Endothelial cell of umbilical vein (primary cell): Measurements from ENCODE around the gene UAP1L1. TPM values are rescaled to one million over a fixed set of nuclear protein-coding genes. Genes with fewer than 3 reads are reported as not detected.

Source experiments
- BruUV-seq: library from RNA; stranded (reverse); fragments of 400-500 nt; replicated peaks from 2 replicates; lab custom pipeline; 2021; lab: Mats Ljungman, UMichigan
- CTCF ChIA-PET: fragments of 300-600, 350-600 bp; sonication (Branson Sonifier 250); formaldehyde crosslinking; loops from one replicate; lab custom pipeline; 2021; ENCODE audit warnings: antibody characterized with exemption, inconsistent platforms; lab: Charles Lee
- POLR2A ChIA-PET: fragments of 300-600, 350-600 bp; sonication (Branson Sonifier 250); formaldehyde crosslinking; loops from one replicate; lab custom pipeline; 2021; ENCODE audit warnings: antibody characterized with exemption, inconsistent platforms; lab: Charles Lee
- DNase-seq: peaks from one replicate; pipeline ENCODE4 v3.0.0-alpha.2; 2011; ENCODE audit warnings: low read depth, low spot score
- FAIRE-seq: peaks from 2 replicates; lab custom pipeline; 2011; peaks lifted over from hg19 to GRCh38; lab: Jason Lieb, UNC
- H2AFZ ChIP-seq: 2 replicates; pipeline ENCODE4 v1.6.0; 2012; ENCODE audit warnings: low read depth, low read length, control low read depth, inconsistent platforms
- H3K27ac ChIP-seq: 2 replicates; pipeline ENCODE4 v1.5.1; 2011; ENCODE audit warnings: low read depth, mild to moderate bottlenecking, control low read depth, low read length, moderate library complexity; ENCODE audit not compliant: insufficient read depth
- H3K27me3 ChIP-seq, 2 experiments: 2 replicates each; pipeline versions ENCODE4 v1.6.0 to v1.6.1; 2011; ENCODE audit warnings: low read length in 2 of 2, mixed read lengths in 1 of 2; ENCODE audit not compliant: control insufficient read depth in 2 of 2, insufficient read depth in 2 of 2
- H3K36me3 ChIP-seq, 2 experiments: 2 replicates in 1 of 2; 3 replicates in 1 of 2; pipeline ENCODE4 v1.5.1; 2011; ENCODE audit warnings: low read length in 2 of 2, mild to moderate bottlenecking in 1 of 2, moderate library complexity in 1 of 2; ENCODE audit not compliant: control insufficient read depth in 2 of 2, insufficient read depth in 2 of 2; ENCODE audit errors: extremely low read depth in 1 of 2
- H3K4me1 ChIP-seq: 3 replicates; pipeline ENCODE4 v1.5.1; 2011; ENCODE audit warnings: mild to moderate bottlenecking, low read length; ENCODE audit not compliant: control insufficient read depth, insufficient read depth; ENCODE audit errors: extremely low read depth
- H3K4me2 ChIP-seq: 2 replicates; pipeline ENCODE4 v1.6.1; 2011; ENCODE audit warnings: low read length, control low read depth, mixed read lengths; ENCODE audit not compliant: insufficient read depth
- H3K4me3 ChIP-seq, 3 experiments: fragments of 200-600 bp in 1 of 3; sonication (generic), shearing (Covaris generic) in 1 of 3; replicated peaks in 1 of 3; 2 replicates each; pipeline ENCODE4 v1.5.1; 2011 to 2016; ENCODE audit warnings: control low read depth in 3 of 3, low read length in 3 of 3, mild to moderate bottlenecking in 2 of 3, inconsistent platforms in 1 of 3, low read depth in 1 of 3, moderate library complexity in 1 of 3; ENCODE audit not compliant: insufficient read depth in 1 of 3
- H3K79me2 ChIP-seq: 2 replicates; pipeline ENCODE4 v1.6.0; 2012; ENCODE audit warnings: low read length, inconsistent platforms; ENCODE audit not compliant: control insufficient read depth, insufficient read depth
- H3K9ac ChIP-seq: replicated peaks from 2 replicates; pipeline ENCODE3; 2011; ENCODE audit warnings: low read length, control low read depth; ENCODE audit not compliant: insufficient read depth; ENCODE audit errors: extremely low read depth
- H3K9me1 ChIP-seq: replicated peaks from 3 replicates; pipeline ENCODE4 v1.6.0; 2011; ENCODE audit warnings: mild to moderate bottlenecking, low read length; ENCODE audit not compliant: control insufficient read depth, insufficient read depth; ENCODE audit errors: extremely low read depth
- H3K9me3 ChIP-seq: replicated peaks from 2 replicates; pipeline ENCODE4 v1.5.1; 2012; ENCODE audit warnings: low read length, inconsistent platforms; ENCODE audit not compliant: control insufficient read depth, insufficient read depth
- H4K20me1 ChIP-seq: replicated peaks from 2 replicates; pipeline ENCODE3; 2011; ENCODE audit warnings: mild to moderate bottlenecking, low read length; ENCODE audit not compliant: control insufficient read depth, insufficient read depth; ENCODE audit errors: extremely low read depth
- CTCF ChIP-seq, 2 donors: IDR thresholded peaks; 1 replicate in 1 of 2; 2 replicates in 1 of 2; pipeline ENCODE4 v1.5.1; 2011; ENCODE audit warnings: low read length in 2 of 2, mild to moderate bottlenecking in 2 of 2, moderate library complexity in 2 of 2, control low read depth in 1 of 2, inconsistent platforms in 1 of 2, low read depth in 1 of 2; ENCODE audit not compliant: insufficient read depth in 1 of 2; ENCODE audit errors: extremely low read depth in 1 of 2
- EZH2 ChIP-seq: IDR thresholded peaks from 2 replicates; pipeline ENCODE4 v1.6.1; 2012; ENCODE audit warnings: borderline replicate concordance, low read depth, mild to moderate bottlenecking, moderate library complexity, low read length, inconsistent platforms; ENCODE audit not compliant: severe bottlenecking
- FOS ChIP-seq: IDR thresholded peaks from 2 replicates; pipeline ENCODE4 v1.6.1; 2011; ENCODE audit warnings: mild to moderate bottlenecking, low read length, moderate library complexity, borderline replicate concordance; ENCODE audit not compliant: insufficient read depth
- GATA2 ChIP-seq: IDR thresholded peaks from 2 replicates; pipeline ENCODE4 v1.7.0; 2011; ENCODE audit warnings: low read depth, mild to moderate bottlenecking, moderate library complexity, mixed read lengths, low read length; ENCODE audit not compliant: insufficient read length, insufficient read depth
- JUN ChIP-seq: IDR thresholded peaks from 2 replicates; pipeline ENCODE4 v1.6.1; 2011; ENCODE audit warnings: borderline replicate concordance, low read depth; ENCODE audit not compliant: insufficient read length, insufficient read depth
- MAX ChIP-seq: IDR thresholded peaks from 2 replicates; pipeline ENCODE4 v1.6.1; 2011; ENCODE audit not compliant: insufficient read depth, insufficient read length
- MYC ChIP-seq: IDR thresholded peaks from one replicate; pipeline ENCODE4 v1.6.1; 2011; ENCODE audit warnings: mild to moderate bottlenecking, low read depth, low read length
- POLR2A ChIP-seq: IDR thresholded peaks from 2 replicates; pipeline ENCODE4 v1.6.1; 2012; ENCODE audit warnings: low read depth, mild to moderate bottlenecking, control low read depth, low read length
- POLR2AphosphoS5 ChIP-seq: IDR thresholded peaks from 2 replicates; pipeline ENCODE4 v1.6.1; 2012; ENCODE audit warnings: low read depth, mild to moderate bottlenecking, control low read depth, low read length, moderate library complexity; ENCODE audit not compliant: insufficient read depth
- dilution Hi-C: fragments of 300-500 bp; cut with MboI; formaldehyde crosslinking; loops from one replicate; pipeline ENCODE4 v1.15.0; 2019; ENCODE audit warnings: low sequenced_read_pairs; ENCODE audit not compliant: extremely low pct_ligation_motif_present
- intact Hi-C: fragments of 100-400 bp; cut with micrococcal nuclease; formaldehyde crosslinking; loops from one replicate; pipeline ENCODE4 v1.10.0; 2022
- polyA plus RNA-seq, 4 experiments: library from polyadenylated mRNA; depleted of rRNA in 3 of 4; stranded (reverse) in 3 of 4; unstranded in 1 of 4; fragments of >200 nt; gene quantifications; 2 replicates each; pipeline versions ENCODE4 v1.2.1 to v1.2.3, GENCODE V29; 2011 to 2012; ENCODE audit warnings: missing spikeins in 1 of 4
- total RNA-seq: library from RNA; stranded (reverse); gene quantifications from 2 replicates; pipeline ENCODE4 v1.2.3, GENCODE V29; 2021

The UAP1L1 gene
- total and polyA plus RNA-seq, 2 donors (not counting 3 experiments of a cell fraction or from before 2014, with no cell fraction given): 26.0 to 41.7 TPM

GRCh38 chr9:137034709-137035506, 42.4 kb upstream of the UAP1L1 start:
- no peaks in the 10 kb centered on the region for H3K9me3 ChIP-seq
- ChIA-PET CTCF (interaction anchor here (0.6 to 4.3 kb wide), 45 partner anchors 8 to 269 kb away, joined by 3 to 111 read pairs (median 4); partner anchors contain the start of genes AJM1, CLIC3, FBXW5 and MAN1B1), POLR2A (interaction anchor here (0.6 kb wide), 2 partner anchors 34 to 106 kb away, joined by 3 to 5 read pairs; no protein-coding TSS in a partner anchor)
- TF ChIP-seq POLR2A (no peak), CTCF (IDR thresholded peaks at IDR 0.05; ENCODE audit: extremely low read depth in 1 of 2, insufficient read depth in 1 of 2, low read depth in 1 of 2, low read length in 2 of 2) (peak; percentile 91 to 97), FOS (no peak)
- no peaks in the 10 kb centered on the region for H3K79me2 ChIP-seq
- DNase-seq (peak; percentile 82), FAIRE-seq (peak; percentile 99)
- H3K4me1 ChIP-seq: no peaks in the 10 kb centered on the region
- dilution Hi-C loops (no loop called here), intact Hi-C loops (loop anchor here (1.0 to 2.0 kb wide), 4 partner anchors 87 to 248 kb away; partner anchors contain the start of genes AJM1 and TMEM141)
- no peak overlapping the region for H2AFZ ChIP-seq
- no peak overlapping the region for H3K9ac ChIP-seq
- H3K4me3 ChIP-seq: no peak overlapping the region
- H3K9me1 ChIP-seq: no peaks in the 10 kb centered on the region
- H4K20me1 ChIP-seq: no peaks in the 10 kb centered on the region
- H3K36me3 ChIP-seq: peaks cover 0 to 13% of the 10 kb centered on the region in 2 experiments
- no peaks in the 10 kb centered on the region for H3K27me3 ChIP-seq
- no TSS peak for BruUV-seq
- no peak overlapping the region for H3K27ac ChIP-seq
- no peak overlapping the region for H3K4me2 ChIP-seq

- Histone ChIP-seq H3K36me3 (peaks cover 0 to 15% of the 10 kb centered on the region in 2 experiments), H3K27me3 (no peaks in the 10 kb centered on the region), H3K79me2 (no peaks in the 10 kb centered on the region), H4K20me1 (no peaks in the 10 kb centered on the region), H3K27ac (no peak overlapping the region), H2AFZ (no peak overlapping the region), H3K4me1 (no peaks in the 10 kb centered on the region), H3K4me3 (no peak overlapping the region), H3K9me1 (no peaks in the 10 kb centered on the region), H3K4me2 (no peak overlapping the region), H3K9me3 (no peaks in the 10 kb centered on the region), H3K9ac (no peak overlapping the region)
- FAIRE-seq (no peak), DNase-seq (no peak)
- dilution Hi-C loops (no loop called here), intact Hi-C loops (loop anchor here (1.0 to 2.0 kb wide), 4 partner anchors 87 to 248 kb away; partner anchors contain the start of genes AJM1 and TMEM141)
- CTCF ChIA-PET: interaction anchor here (0.6 to 4.3 kb wide), 42 partner anchors 9 to 269 kb away, joined by 3 to 111 read pairs (median 4); partner anchors contain the start of genes AJM1, CLIC3, MAN1B1 and NPDC1
- POLR2A ChIA-PET: no interaction called here
- TF ChIP-seq FOS: no peak
- no peak for TF ChIP-seq JUN
- TF ChIP-seq EZH2: no peak
- no peak for TF ChIP-seq CTCF (IDR thresholded peaks at IDR 0.05; ENCODE audit: extremely low read depth in 1 of 2, insufficient read depth in 1 of 2, low read depth in 1 of 2, low read length in 2 of 2)
- no peak for TF ChIP-seq POLR2AphosphoS5
- TF ChIP-seq GATA2: no peak
- no peak for TF ChIP-seq MYC
- no peak for TF ChIP-seq POLR2A
- TF ChIP-seq MAX: no peak
- BruUV-seq: no TSS peak
These were observed 41.8 kb upstream of the UAP1L1 start for GRCh38 chr9:137035507-137035834.
